Measurements from ENCODE around the gene ZNF385B.

GRCh38 chr2:179765666-179766065, 95.7 kb downstream of the ZNF385B start:
- no peak for TF ChIP-seq POLR2A (IDR thresholded peaks at IDR 0.05)
- no peak for TF ChIP-seq CTCF (IDR thresholded peaks at IDR 0.05)
- no peak for TF ChIP-seq EP300 (IDR thresholded peaks at IDR 0.05)

Data from ovary (tissue), 3 donors.